ENCODE results near the gene PADI2.

PADI2 gene

DNA sequence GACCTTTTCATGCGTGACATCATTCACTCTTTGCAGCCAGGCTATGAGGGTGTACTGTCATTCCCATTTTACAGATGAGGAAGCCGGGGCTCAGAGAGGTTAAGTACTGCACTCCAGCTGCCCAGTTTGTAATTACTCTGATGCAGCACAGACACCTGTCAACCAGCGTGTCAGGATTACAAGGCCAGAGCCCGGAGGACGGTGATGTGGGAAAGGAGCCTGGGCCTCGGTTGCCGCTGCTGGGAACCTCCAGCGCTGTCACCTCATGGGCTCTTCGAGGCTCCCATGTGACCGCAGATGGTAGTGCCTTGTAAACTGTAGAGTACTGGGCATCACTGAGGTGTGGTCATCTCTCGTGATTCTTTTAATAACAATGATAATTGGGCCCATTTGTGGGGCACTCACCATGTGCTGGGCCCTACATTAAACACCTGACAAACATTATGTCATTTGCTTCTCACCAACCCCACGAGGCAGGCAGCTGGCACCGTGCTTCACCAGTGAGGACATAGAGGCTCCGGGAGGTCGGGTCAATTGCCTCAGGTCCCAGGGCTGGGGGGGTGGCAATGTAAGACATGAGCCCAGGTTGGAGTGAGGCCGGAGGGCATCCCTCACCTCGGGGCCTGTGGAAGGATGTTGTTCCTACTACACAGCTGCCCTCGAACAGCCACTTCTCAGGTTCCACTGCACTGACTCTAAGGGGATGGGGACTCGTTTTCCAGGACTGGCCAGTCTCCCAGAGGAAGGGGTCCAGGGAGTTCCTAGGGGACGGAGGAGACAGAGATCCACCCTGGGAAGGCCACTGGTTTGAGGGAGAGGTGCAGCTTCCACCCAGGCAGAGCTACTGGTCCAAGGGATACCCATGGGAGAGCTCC lies 42.9 kb upstream of the PADI2 start:
- H3K36me3 ChIP-seq (ENCODE audit: insufficient read depth) = no peaks in the 10 kb centered on the region
- no peaks in the 10 kb centered on the region for H4K20me1 ChIP-seq (ENCODE audit: insufficient read depth)
- H3K9ac ChIP-seq = no peak overlapping the region
- TF ChIP-seq, protein P1, sequence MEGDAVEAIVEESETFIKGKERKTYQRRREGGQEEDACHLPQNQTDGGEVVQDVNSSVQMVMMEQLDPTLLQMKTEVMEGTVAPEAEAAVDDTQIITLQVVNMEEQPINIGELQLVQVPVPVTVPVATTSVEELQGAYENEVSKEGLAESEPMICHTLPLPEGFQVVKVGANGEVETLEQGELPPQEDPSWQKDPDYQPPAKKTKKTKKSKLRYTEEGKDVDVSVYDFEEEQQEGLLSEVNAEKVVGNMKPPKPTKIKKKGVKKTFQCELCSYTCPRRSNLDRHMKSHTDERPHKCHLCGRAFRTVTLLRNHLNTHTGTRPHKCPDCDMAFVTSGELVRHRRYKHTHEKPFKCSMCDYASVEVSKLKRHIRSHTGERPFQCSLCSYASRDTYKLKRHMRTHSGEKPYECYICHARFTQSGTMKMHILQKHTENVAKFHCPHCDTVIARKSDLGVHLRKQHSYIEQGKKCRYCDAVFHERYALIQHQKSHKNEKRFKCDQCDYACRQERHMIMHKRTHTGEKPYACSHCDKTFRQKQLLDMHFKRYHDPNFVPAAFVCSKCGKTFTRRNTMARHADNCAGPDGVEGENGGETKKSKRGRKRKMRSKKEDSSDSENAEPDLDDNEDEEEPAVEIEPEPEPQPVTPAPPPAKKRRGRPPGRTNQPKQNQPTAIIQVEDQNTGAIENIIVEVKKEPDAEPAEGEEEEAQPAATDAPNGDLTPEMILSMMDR (conservative IDR thresholded peaks at IDR 0.05; ENCODE audit: low read depth, low read length) = no peak
- no peak overlapping the region for H3K27ac ChIP-seq
- H2AFZ ChIP-seq (ENCODE audit: low read depth) = no peak overlapping the region
- H3K4me3 ChIP-seq (IDR thresholded peaks at IDR 0.05; ENCODE audit: insufficient read depth, low read depth, low read length) = no peak overlapping the region
- H3K79me2 ChIP-seq (ENCODE audit: insufficient read depth, low read depth) = no peaks in the 10 kb centered on the region
- peaks cover 11% of the 10 kb centered on the region; the same call in 1 of the 2 replicates for H3K27me3 ChIP-seq (ENCODE audit: insufficient read depth, low read depth)
- H3K4me2 ChIP-seq = no peak overlapping the region
- no peaks in the 10 kb centered on the region for H3K4me1 ChIP-seq (ENCODE audit: low read depth, poor library complexity, severe bottlenecking)

DNA sequence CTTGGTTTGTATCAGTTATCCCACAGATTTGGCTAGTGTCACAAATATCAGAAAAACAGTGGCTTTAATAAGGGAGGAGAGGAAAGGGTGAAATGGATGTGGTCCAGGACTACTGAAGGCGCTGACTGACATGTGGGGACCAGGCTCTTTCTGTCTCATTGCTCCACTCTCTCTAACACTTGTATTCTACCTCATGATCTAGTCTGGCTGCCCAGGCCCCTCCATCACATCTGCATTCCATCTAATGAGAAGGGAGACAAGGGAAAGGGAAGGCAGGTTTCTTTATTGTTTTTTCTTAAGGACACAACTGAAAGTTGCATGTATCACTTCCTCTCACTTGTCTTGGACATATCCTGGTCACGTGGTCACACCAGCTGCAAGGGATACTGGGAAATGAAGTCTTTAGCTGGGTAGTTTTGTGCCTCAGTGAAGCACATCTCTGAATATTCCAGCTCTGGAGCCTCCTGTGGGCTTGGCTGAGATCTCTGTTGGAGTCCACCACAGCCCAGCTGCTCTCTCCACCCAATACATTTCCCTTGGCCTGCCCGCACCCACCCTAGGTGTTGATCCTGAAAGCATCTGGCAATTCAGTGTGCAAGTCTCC lies 42.0 kb upstream of the PADI2 start:
- peaks cover 11% of the 10 kb centered on the region; the same call in 1 of the 2 replicates for H3K27me3 ChIP-seq (ENCODE audit: insufficient read depth, low read depth)
- H4K20me1 ChIP-seq (ENCODE audit: insufficient read depth) = no peaks in the 10 kb centered on the region
- no peak overlapping the region for H3K9ac ChIP-seq
- no peak overlapping the region for H2AFZ ChIP-seq (ENCODE audit: low read depth)
- H3K36me3 ChIP-seq (ENCODE audit: insufficient read depth) = no peaks in the 10 kb centered on the region
- H3K4me1 ChIP-seq (ENCODE audit: low read depth, poor library complexity, severe bottlenecking) = no peaks in the 10 kb centered on the region
- no peak overlapping the region for H3K4me3 ChIP-seq (IDR thresholded peaks at IDR 0.05; ENCODE audit: insufficient read depth, low read depth, low read length)
- no peaks in the 10 kb centered on the region for H3K79me2 ChIP-seq (ENCODE audit: insufficient read depth, low read depth)
- TF ChIP-seq, protein P1 (conservative IDR thresholded peaks at IDR 0.05; ENCODE audit: low read depth, low read length) = no peak
- H3K27ac ChIP-seq = no peak overlapping the region
- no peak overlapping the region for H3K4me2 ChIP-seq

DNA sequence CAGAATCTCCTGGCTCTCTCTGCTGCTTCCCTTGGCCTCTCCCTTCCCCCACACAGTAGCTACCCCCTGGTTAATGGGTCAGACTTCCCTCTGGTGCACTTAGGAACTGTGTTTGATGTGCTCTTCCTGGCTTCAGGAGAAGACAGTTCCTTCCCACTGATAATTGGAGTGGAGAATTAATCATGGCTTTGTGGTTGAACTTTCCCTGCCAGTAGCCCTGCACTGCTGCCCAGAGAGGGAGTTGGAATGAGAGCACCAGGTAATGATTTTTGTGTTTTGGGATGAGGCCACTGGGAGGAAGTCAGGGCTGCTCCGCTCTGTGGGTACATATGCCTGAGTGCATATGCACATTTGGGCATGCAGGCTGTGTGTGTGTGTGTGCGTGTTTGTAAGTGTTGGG lies 39.7 kb upstream of the PADI2 start:
- H4K20me1 ChIP-seq (ENCODE audit: insufficient read depth) = no peaks in the 10 kb centered on the region
- H3K36me3 ChIP-seq (ENCODE audit: insufficient read depth) = no peaks in the 10 kb centered on the region
- no peaks in the 10 kb centered on the region for H3K79me2 ChIP-seq (ENCODE audit: insufficient read depth, low read depth)
- no peak overlapping the region for H2AFZ ChIP-seq (ENCODE audit: low read depth)
- peaks cover 12% of the 10 kb centered on the region; the same call in 1 of the 2 replicates for H3K27me3 ChIP-seq (ENCODE audit: insufficient read depth, low read depth)
- TF ChIP-seq, protein P1 (conservative IDR thresholded peaks at IDR 0.05; ENCODE audit: low read depth, low read length) = no peak
- H3K9ac ChIP-seq = no peak overlapping the region
- no peak overlapping the region for H3K4me2 ChIP-seq
- no peak overlapping the region for H3K27ac ChIP-seq
- no peak overlapping the region for H3K4me3 ChIP-seq (IDR thresholded peaks at IDR 0.05; ENCODE audit: insufficient read depth, low read depth, low read length)
- no peaks in the 10 kb centered on the region for H3K4me1 ChIP-seq (ENCODE audit: low read depth, poor library complexity, severe bottlenecking)

DNA sequence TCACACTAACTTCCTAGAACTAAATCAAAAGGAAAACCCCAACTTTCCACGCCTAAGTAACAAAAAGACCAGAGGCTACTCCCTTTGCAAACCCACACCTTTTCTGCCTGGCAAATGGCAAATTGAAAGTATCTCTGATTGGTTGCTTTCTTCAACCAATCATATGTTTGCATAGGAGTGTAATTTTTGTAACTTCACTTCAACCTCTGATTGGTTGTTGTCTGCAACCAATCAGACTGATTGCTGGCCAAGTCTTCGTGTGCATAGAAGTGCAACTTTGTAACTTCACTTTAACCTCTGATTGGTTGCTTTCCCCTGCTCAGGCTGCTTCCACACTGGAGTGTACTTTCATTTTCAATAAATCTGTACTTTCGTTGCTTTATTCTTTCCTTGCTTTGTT lies 36.9 kb upstream of the PADI2 start:
- H3K4me2 ChIP-seq = no peak overlapping the region
- H3K36me3 ChIP-seq (ENCODE audit: insufficient read depth) = no peaks in the 10 kb centered on the region
- TF ChIP-seq, protein P1 (conservative IDR thresholded peaks at IDR 0.05; ENCODE audit: low read depth, low read length) = no peak
- H3K9ac ChIP-seq = no peak overlapping the region
- H3K4me1 ChIP-seq (ENCODE audit: low read depth, poor library complexity, severe bottlenecking) = no peaks in the 10 kb centered on the region
- no peak overlapping the region for H3K4me3 ChIP-seq (IDR thresholded peaks at IDR 0.05; ENCODE audit: insufficient read depth, low read depth, low read length)
- H2AFZ ChIP-seq (ENCODE audit: low read depth) = no peak overlapping the region
- no peak overlapping the region for H3K27ac ChIP-seq
- H3K27me3 ChIP-seq (ENCODE audit: insufficient read depth, low read depth) = peaks cover 23% of the 10 kb centered on the region; the same call in 1 of the 2 replicates
- H4K20me1 ChIP-seq (ENCODE audit: insufficient read depth) = no peaks in the 10 kb centered on the region
- no peaks in the 10 kb centered on the region for H3K79me2 ChIP-seq (ENCODE audit: insufficient read depth, low read depth)

Data from KMS-11 (cell line).